NCI-H69 (cell line): Measurements from ENCODE around the gene LY6G6D.

Experiments used
- DNase-seq: peaks from one replicate; lab custom pipeline; 2025; lab: John Stamatoyannopoulos, UW

The LY6G6D gene

GRCh38 chr6:31736021-31736767 is 21.0 kb downstream of the LY6G6D start, which contains the start of gene CLIC1:
CLIC1 (minus strand) TSS chr6:31736530; CDS start chr6:31736300, 230 bp downstream.
- peak; percentile 91 for DNase-seq

- peak; percentile 39 for DNase-seq
Observed at GRCh38 chr6:31736768-31737314, 21.7 kb downstream of the LY6G6D start.

DNA sequence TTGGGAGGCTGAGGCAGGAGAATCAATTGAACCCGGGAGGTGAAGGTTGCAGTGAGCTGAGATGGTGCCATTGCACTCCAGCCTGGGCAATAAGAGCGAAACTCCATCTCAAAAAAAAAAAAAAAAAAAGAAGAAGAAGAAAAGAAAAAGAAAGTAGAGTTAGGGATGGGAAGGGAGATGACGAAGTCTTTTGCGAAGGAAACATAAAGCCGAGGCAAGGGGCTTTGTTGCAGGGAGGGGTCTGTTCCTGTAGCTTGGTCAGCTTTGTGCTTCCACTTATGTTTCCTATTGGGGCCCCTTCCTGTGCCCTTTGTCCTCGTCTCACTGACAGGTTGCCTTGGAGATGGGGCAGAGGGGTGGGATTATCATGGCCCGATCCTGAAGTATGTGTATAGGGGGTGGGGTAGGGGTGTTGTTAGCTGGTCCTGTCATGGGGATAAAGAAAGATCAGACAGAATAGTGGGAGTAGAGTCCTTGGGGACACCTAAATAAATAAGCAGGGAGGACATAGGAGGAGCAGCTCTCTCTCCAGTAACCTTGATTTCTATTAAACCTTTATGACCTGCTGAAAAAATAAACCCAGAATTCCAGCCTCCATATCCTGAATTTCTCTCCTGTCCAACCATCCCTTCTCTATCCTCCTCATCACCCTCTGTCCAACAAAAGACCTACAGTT is 22.3 kb downstream of the LY6G6D start:
- peak; percentile 87 for DNase-seq

GRCh38 chr6:31737991-31738979 is 23.1 kb downstream of the LY6G6D start:
- peak; percentile 90 for DNase-seq

DNA sequence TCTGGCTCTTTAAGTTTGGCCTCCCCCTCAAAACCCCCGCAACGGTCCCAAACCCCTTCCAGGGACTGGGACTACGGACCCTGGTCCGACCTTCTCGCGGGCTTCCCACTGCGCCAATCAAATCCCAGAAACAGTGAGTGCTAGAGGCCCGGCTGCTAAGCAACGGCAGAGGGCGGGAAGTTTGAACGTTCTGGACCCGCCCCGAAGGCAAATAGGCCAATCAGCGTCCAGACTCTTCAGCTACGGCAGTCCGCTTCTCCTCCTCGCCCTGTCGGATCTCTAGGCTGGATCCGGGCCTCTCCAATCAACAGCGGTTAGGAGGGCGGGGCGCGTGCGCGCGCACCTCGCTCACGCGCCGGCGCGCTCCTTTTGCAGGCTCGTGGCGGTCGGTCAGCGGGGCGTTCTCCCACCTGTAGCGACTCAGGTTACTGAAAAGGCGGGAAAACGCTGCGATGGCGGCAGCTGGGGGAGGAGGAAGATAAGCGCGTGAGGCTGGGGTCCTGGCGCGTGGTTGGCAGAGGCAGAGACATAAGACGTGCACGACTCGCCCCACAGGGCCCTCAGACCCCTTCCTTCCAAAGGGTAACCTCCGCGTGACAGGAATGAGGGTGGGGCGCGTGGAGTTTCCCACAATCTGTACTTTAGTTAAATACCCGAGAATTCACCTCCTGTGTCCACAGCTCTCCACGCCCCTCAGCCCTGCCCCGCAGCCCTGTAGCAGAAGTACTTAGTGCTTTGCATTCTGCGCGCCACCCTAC is 24.7 kb downstream of the LY6G6D start, which contains the start of gene MSH5:
MSH5 (plus strand) TSS at position 367 of the 758 bp plus-strand sequence. CDS start 462 bp downstream, outside the sequence.
- DNase-seq, result peak; percentile 100

- no peak for DNase-seq
Observed at GRCh38 chr6:31740397-31741223, 25.5 kb downstream of the LY6G6D start.

GRCh38 chr6:31741815-31742214 is 26.7 kb downstream of the LY6G6D start:
- no peak for DNase-seq

GRCh38 chr6:31742894-31743293 is 27.7 kb downstream of the LY6G6D start:
- DNase-seq, result no peak

- no peak for DNase-seq
Observed at GRCh38 chr6:31744422-31744821, 29.3 kb downstream of the LY6G6D start.

DNA sequence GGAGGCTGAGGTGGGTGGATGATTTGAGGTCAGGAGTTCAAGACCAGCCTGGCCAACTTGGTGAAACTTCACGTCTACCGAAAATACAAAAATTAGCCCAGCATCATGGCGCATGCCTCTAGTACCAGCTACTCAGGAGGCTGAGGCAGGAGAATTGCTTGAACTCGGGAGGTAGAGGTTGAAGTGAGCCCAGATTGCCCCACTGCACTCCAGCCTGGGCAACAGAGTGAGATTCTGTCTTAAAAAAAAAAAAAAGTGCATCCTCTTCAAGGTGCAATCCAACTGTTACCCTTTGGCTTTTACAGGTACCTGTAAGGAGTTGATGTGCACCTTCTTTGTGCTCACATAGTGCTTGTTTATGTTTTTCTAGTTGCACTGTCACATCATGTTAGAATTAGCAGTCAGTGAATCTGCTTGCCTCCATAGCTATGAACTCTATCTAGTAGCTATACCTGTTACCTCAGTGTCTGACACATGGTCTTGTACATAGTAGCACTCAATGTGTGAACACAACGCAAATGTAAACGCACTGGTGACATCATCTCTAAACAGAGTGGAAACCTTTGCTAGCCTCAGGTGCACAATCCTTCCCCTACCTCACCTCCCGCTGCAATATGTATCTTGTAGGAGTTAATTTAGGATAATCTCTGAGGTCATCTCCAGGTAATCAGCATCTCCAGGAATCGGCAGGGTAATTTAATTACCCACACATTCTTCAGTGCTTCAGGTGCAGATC is 34.3 kb downstream of the LY6G6D start:
- DNase-seq, result peak; percentile 76

- no peak for DNase-seq
Observed at GRCh38 chr6:31750411-31751022, 35.4 kb downstream of the LY6G6D start.

- no peak for DNase-seq
Observed at GRCh38 chr6:31752739-31753319, 37.7 kb downstream of the LY6G6D start.

DNA sequence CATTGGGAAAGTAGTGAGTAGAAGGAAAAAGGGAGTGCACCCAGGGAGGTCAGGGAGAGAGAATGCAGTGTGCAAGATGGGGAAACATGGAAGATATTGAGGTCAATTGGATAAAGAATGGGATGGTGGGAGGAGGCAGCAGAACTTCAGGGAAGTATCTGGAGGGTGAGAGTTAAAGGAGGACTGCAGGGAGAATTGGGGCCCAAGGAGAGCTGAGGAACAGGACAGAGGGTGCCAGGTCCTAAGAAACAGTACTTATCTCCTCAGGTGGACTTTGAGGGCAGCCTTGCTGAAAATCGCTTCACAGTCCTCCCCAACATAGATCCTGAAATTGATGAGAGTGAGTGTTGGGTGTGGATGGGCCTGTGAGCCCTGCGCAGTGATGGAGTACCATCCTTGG is 43.1 kb downstream of the LY6G6D start:
- DNase-seq, result no peak

GRCh38 chr6:31760790-31761189 is 45.6 kb downstream of the LY6G6D start:
- DNase-seq, result no peak

DNA sequence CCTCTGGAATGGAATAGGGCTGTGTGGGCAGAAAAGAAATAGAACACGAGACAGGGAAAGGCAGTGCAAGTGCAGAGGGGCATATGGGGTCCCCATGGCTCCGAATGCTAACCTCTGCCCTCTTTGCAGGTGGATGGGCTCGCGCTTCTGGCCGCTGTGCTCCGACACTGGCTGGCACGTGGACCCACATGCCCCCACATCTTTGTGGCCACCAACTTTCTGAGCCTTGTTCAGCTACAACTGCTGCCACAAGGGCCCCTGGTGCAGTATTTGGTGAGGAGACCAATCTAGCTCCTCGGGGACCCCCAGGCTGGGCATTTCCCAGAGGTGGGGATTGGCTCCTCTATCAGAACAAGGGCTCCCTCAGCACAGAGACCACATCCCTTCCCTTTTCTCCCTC is 46.2 kb downstream of the LY6G6D start:
- DNase-seq, result no peak

GRCh38 chr6:31762356-31762755 is 47.2 kb downstream of the LY6G6D start, which contains the start of gene SAPCD1:
SAPCD1 (plus strand) TSS chr6:31762656; CDS start chr6:31763055, 399 bp downstream.
- no peak for DNase-seq

DNA sequence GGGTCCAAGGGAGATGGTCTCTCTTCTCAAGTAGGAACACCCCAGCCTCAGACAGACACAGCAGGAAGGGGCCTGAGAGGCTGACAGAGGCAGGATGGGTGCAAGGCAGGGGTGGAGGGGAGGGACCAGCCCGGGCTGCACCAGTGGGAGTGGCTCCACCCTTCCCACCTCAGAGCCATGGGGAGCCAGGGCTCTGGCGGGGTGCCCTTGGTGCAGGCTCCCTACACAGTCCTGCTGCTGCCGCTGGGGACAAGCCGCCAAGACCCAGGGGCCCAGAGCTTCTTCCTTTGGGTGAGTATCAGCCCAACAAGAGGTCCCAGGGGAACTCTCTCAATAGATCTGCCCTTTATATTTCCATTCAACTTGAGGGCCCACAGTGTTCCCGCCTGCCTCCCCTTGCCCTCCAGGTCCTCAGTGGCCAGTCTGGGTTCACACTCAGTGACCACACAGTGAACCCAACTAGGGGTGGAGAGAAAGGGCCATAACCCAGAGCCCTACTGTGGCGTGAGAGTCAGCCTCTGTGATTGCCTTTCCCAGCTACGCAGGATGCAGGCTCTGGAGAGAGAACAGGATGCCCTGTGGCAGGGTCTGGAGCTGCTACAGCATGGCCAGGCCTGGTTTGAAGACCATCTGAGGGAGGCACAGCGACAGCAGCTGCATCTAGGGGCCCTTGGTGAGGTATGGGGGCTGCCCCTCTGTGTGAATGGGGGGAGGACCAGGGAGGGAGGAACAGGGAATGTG is 47.9 kb downstream of the LY6G6D start:
- no peak for DNase-seq

DNA sequence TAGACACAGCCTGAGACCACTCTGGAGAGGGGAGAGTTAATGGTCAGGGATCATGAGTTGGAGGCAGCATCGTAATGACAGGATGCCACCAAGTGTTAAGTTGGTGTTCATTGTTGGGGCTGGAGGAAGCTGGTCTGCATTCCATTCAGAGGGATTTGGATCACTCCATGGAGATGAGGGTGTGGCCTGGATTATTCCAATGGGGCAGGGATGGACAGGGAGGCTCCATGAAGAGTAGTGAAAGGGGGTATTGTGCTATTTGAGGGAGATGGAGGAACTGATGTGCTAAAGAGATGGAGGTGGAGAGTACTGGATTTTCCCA is 48.4 kb downstream of the LY6G6D start:
- peak; percentile 67 for DNase-seq
